Activated CD8-positive, alpha-beta T cell treated with anti-CD3 and anti-CD28 coated beads, Interleukin-2, amount 10 ng/mL, durations not matched to agents 7 days and 5 days (primary cell): ENCODE results near the gene CAV2. TPM values are rescaled to one million over a fixed set of nuclear protein-coding genes. Genes with fewer than 3 reads are reported as not detected.

ENCODE experiments used
- ATAC-seq: fragments of 150-1000 bp; cut with Tn5 transposase; one replicate; pipeline ENCODE4 v1.10.0; 2021; ENCODE audit warnings: moderate library complexity
- CTCF ChIA-PET: fragments of 350-600 bp; sonication (Branson Sonifier 250); formaldehyde crosslinking; loops from one replicate; lab custom pipeline; 2021; ENCODE audit warnings: antibody characterized with exemption; lab: Charles Lee
- POLR2A ChIA-PET: fragments of 350-600 bp; sonication (Branson Sonifier 250); formaldehyde crosslinking; loops from one replicate; lab custom pipeline; 2021; ENCODE audit warnings: antibody characterized with exemption; lab: Charles Lee
- DNase-seq: peaks from one replicate; pipeline ENCODE4 v3.0.0-alpha.2; 2020
- H3K27ac Mint-ChIP-seq: one replicate; pipeline ENCODE4 v1.8.0; 2021; ENCODE audit warnings: mild to moderate bottlenecking, mixed read lengths
- H3K27me3 Mint-ChIP-seq: one replicate; pipeline ENCODE4 v1.8.0; 2021; ENCODE audit warnings: low read depth, mixed read lengths
- H3K36me3 Mint-ChIP-seq: one replicate; pipeline ENCODE4 v1.8.0; 2021; ENCODE audit warnings: low read depth, mixed read lengths
- H3K4me1 Mint-ChIP-seq: one replicate; pipeline ENCODE4 v1.8.0; 2021; ENCODE audit warnings: low read depth, mixed read lengths
- H3K4me3 Mint-ChIP-seq: one replicate; pipeline ENCODE4 v1.8.0; 2021; ENCODE audit warnings: mild to moderate bottlenecking, mixed read lengths
- H3K9me3 Mint-ChIP-seq: one replicate; pipeline ENCODE4 v1.8.0; 2022; ENCODE audit warnings: mixed read lengths; ENCODE audit not compliant: insufficient read depth
- total RNA-seq, 2 experiments: library from RNA; stranded (reverse); gene quantifications; one replicate each; pipeline ENCODE4 v1.2.3, GENCODE V29; 2021

CAV2 gene
- total RNA-seq, 2 experiments from 2014 or later, result not detected

GRCh38 chr7:116500078-116500853, 728 bp downstream of the CAV2 start:
- CTCF ChIA-PET, result no interaction called here
- H3K4me1 Mint-ChIP-seq, result peaks cover 10% of the 10 kb centered on the region
- peak; percentile 52 for DNase-seq
- peaks cover 57% of the 10 kb centered on the region for H3K27me3 Mint-ChIP-seq
- H3K36me3 Mint-ChIP-seq, result no peaks in the 10 kb centered on the region
- no peaks in the 10 kb centered on the region for H3K9me3 Mint-ChIP-seq
- POLR2A ChIA-PET, result no interaction called here
- H3K4me3 Mint-ChIP-seq, result peak overlapping the region; percentile 47
- ATAC-seq, result peak; percentile 77
- no peak overlapping the region for H3K27ac Mint-ChIP-seq

DNA sequence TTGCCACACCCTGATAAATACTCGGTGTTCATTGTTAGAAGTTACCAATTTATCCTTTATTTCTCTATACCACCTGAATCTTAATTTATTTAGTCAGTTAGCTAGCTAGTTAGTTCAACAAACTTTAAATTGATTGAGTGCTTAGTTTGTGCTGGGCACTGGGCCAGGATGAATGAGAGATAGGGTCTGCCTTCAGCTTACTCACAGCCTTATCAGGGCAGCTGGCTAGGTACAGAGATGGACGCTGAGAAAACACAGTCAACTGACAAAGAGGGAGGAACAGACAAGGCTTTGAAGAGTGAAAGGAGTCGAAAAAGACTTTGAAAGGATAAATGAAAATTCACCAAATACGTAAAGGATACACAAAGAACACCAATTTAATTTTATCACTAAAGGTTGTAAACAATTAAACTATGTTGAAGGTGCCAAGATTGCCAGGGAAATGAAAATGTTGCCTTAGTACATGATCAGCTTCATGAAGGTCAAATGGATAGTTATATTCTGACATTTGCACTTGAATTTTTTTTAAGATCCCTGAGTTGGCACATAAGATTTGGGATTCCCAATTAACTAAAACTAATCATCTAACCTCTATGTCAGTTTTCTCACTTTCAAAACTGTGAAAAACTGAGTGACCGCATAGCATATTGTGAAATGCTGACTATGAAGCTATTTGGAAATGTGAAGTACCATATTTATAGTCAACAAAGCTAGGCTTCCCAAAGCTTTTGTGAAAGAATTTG, 2.1 kb downstream of the CAV2 start:
- no peak overlapping the region for H3K4me3 Mint-ChIP-seq
- H3K27ac Mint-ChIP-seq, result no peak overlapping the region
- DNase-seq, result no peak
- no peaks in the 10 kb centered on the region for H3K9me3 Mint-ChIP-seq
- H3K4me1 Mint-ChIP-seq, result peaks cover 10% of the 10 kb centered on the region
- POLR2A ChIA-PET, result no interaction called here
- no peaks in the 10 kb centered on the region for H3K36me3 Mint-ChIP-seq
- H3K27me3 Mint-ChIP-seq, result peaks cover 58% of the 10 kb centered on the region
- ATAC-seq, result no peak
- CTCF ChIA-PET, result interaction anchor here (1.5 kb wide), 1 partner anchor 24 kb away, joined by 10 read pairs; no protein-coding TSS in a partner anchor

DNA sequence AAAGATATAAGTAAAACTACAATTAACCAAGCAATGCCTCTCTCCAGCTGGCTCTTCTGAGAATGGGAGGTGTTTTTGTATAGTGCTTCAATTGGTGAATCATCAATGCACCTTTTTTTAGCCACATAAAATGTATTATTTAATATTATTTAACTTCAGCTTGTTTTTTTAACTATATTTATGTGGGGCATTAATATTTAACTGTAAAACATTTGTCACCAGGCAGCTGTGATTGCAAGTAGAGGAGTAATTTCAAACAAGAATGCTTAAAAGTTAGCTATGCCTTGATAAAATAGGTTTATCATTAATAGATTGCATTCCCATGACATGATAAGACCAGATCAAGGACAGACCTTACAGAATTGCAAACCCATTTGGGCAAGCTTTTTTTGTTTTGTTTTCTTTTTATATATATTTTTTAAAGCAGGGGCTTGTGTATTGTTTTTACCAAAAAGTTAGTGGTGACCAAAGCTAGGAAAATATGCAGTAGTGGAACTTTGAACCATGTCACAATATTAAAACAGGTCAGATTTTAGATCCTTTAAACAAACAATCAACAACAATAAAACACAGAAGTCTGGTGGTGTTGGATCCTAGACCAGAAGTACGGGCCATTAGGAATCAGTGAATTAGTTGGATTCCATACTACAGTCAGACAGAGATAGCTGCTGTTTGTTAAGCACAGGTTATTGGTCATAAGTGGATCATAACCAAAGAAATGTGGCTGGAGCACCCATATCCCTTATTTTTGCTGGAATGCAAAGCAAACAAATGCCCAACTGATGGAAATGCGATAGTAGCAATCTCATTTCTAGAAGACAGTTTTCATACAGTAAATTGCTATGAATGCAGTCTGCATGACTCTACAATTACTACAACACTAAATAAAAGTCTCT, 2.9 kb downstream of the CAV2 start:
- Mint-ChIP-seq H3K27me3 (peaks cover 53% of the 10 kb centered on the region), H3K27ac (no peak overlapping the region), H3K36me3 (no peaks in the 10 kb centered on the region), H3K4me1 (peaks cover 10% of the 10 kb centered on the region), H3K4me3 (no peak overlapping the region), H3K9me3 (no peaks in the 10 kb centered on the region)
- DNase-seq, result no peak
- no peak for ATAC-seq
- POLR2A ChIA-PET, result no interaction called here
- CTCF ChIA-PET, result interaction anchor here (1.5 kb wide), 1 partner anchor 23 kb away, joined by 10 read pairs; no protein-coding TSS in a partner anchor

DNA sequence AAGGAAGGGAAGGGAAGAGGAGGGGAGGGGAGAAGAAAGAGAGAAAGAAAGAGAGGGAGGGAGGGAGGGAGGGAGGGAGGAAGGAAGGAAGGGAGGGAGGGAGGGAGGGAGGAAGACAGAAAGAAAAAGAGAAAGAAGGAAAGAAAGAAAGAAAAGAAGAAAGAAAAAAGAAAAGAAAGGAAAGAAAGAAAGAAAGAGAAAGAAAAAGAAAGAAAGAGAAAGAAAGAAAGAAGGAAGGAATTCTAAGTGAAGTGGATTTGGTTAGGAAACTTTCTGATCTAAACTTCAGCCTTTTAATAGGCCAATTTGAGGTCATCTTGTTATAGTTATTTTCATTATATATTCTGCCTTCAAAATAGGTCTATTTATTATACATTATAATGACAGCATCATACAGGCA, 4.3 kb downstream of the CAV2 start:
- Mint-ChIP-seq H3K36me3 (no peaks in the 10 kb centered on the region), H3K4me3 (no peak overlapping the region), H3K9me3 (no peaks in the 10 kb centered on the region), H3K4me1 (peaks cover 10% of the 10 kb centered on the region), H3K27ac (no peak overlapping the region), H3K27me3 (peaks cover 41% of the 10 kb centered on the region)
- ATAC-seq, result no peak
- DNase-seq, result no peak
- ChIA-PET POLR2A (no interaction called here), CTCF (interaction anchor here (1.1 kb wide), 1 partner anchor 337 kb away, joined by 3 read pairs; no protein-coding TSS in a partner anchor)

- Mint-ChIP-seq H3K36me3 (no peaks in the 10 kb centered on the region), H3K9me3 (no peaks in the 10 kb centered on the region), H3K4me1 (peaks cover 7% of the 10 kb centered on the region), H3K27ac (no peak overlapping the region), H3K27me3 (peaks cover 40% of the 10 kb centered on the region), H3K4me3 (no peak overlapping the region)
- ATAC-seq (no peak), DNase-seq (no peak)
- ChIA-PET POLR2A (no interaction called here), CTCF (no interaction called here)
Observed at GRCh38 chr7:116505278-116505677, 5.7 kb downstream of the CAV2 start.

GRCh38 chr7:116505823-116506222, 6.3 kb downstream of the CAV2 start:
- Mint-ChIP-seq H3K27ac (no peak overlapping the region), H3K27me3 (peaks cover 35% of the 10 kb centered on the region), H3K9me3 (no peaks in the 10 kb centered on the region), H3K4me3 (no peak overlapping the region), H3K36me3 (no peaks in the 10 kb centered on the region), H3K4me1 (peaks cover 1% of the 10 kb centered on the region)
- ChIA-PET POLR2A (no interaction called here), CTCF (no interaction called here)
- ATAC-seq (no peak), DNase-seq (no peak)

DNA sequence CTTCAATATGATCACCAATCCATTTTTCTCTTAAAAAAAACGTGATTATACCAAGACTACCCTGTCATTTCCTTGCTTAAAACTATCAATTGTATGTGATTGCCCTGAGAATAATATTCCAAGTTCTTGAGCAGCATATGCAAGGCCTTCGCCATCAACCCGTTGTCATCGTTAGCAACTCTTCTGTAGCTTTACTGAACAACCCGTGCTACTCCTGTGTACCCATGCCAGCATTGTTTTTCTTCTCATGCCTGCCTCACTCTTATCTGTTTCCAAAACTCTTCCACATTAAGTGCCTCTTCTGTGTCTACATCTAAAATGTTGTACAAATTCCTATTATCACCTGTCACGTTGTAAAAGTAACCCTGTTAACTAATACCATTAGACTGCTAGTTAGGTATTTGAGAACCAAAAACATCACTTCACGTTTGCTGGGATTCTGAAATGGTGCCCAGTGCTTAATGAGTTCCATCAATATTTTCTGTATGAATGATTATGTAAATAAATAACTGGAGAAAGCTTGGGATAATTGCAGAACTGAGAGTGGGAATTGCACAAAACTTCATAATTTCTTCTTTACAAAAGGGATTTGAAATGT, 10.5 kb downstream of the CAV2 start:
- Mint-ChIP-seq H3K36me3 (no peaks in the 10 kb centered on the region), H3K27me3 (peaks cover 27% of the 10 kb centered on the region), H3K4me3 (no peak overlapping the region), H3K9me3 (no peaks in the 10 kb centered on the region), H3K4me1 (peaks cover 11% of the 10 kb centered on the region), H3K27ac (no peak overlapping the region)
- POLR2A ChIA-PET, result no interaction called here
- DNase-seq (no peak), ATAC-seq (no peak)
- CTCF ChIA-PET, result interaction anchor here (2.0 kb wide), 1 partner anchor 17 kb away, joined by 6 read pairs; no protein-coding TSS in a partner anchor

DNA sequence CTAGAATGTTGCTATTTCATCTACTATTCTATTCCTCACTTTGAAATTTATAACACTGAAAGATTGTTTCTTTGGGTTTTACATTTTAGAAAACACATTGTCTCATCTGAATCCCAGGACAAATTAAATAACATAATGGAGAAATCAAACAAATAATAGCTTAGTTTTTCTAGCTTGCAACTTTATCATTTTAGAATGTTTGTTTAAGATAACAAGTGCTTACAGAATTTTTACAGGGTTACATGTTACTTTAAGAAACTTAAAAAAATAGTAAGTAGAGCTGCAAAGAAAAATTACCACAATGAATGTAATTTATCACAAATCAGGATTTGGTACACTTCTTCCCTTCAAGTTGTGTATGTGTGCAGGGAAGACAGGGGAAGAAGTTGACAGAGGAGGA, 11.3 kb downstream of the CAV2 start:
- H3K4me3 Mint-ChIP-seq, result no peak overlapping the region
- H3K9me3 Mint-ChIP-seq, result no peaks in the 10 kb centered on the region
- CTCF ChIA-PET, result interaction anchor here (2.0 kb wide), 1 partner anchor 16 kb away, joined by 6 read pairs; no protein-coding TSS in a partner anchor
- ATAC-seq (no peak), DNase-seq (no peak)
- no peak overlapping the region for H3K27ac Mint-ChIP-seq
- H3K4me1 Mint-ChIP-seq, result peaks cover 11% of the 10 kb centered on the region
- H3K36me3 Mint-ChIP-seq, result no peaks in the 10 kb centered on the region
- POLR2A ChIA-PET, result no interaction called here
- peaks cover 28% of the 10 kb centered on the region for H3K27me3 Mint-ChIP-seq

GRCh38 chr7:116511552-116512519, 12.3 kb downstream of the CAV2 start:
- H3K9me3 Mint-ChIP-seq, result no peaks in the 10 kb centered on the region
- H3K4me3 Mint-ChIP-seq, result peak overlapping the region; percentile 68
- H3K36me3 Mint-ChIP-seq, result no peaks in the 10 kb centered on the region
- ChIA-PET POLR2A (no interaction called here), CTCF (interaction anchor here (2.0 kb wide), 1 partner anchor 15 kb away, joined by 6 read pairs; no protein-coding TSS in a partner anchor)
- H3K27me3 Mint-ChIP-seq, result peaks cover 28% of the 10 kb centered on the region
- DNase-seq (peak; percentile 41), ATAC-seq (peak; percentile 82)
- H3K4me1 Mint-ChIP-seq, result peaks cover 11% of the 10 kb centered on the region
- H3K27ac Mint-ChIP-seq, result peak overlapping the region; percentile 43

DNA sequence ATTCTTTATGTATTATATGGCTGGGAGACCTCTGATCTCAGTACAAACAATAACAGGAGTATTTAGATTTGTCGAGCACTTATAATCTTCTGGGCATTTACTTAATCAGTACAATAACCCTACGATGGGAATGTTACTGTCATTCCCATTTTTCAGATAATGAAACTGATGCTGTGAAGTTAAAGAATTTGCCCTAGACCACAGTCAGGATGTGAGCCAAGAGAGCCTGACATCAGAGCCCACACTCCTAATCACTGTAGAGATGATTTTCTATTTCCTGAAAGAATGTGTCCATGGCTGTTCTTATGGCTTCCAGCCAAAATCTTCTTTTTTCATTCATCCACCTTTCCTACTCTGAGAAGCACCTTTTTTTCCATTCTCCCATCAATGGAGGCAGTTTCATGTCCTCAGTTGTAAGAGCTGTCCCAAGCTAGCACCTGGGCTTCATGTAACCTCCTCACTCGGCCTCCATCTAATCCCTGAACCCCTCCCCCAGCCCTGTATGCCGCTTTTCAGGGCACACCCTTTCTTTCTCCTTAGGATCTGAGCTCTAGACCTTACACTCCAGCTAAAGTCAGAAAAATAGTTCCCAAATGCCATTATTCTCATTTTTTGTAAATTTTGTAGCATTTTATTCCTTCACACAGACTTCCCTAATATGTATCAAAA, 13.1 kb downstream of the CAV2 start:
- H3K36me3 Mint-ChIP-seq, result no peaks in the 10 kb centered on the region
- H3K27ac Mint-ChIP-seq, result no peak overlapping the region
- no peaks in the 10 kb centered on the region for H3K9me3 Mint-ChIP-seq
- DNase-seq, result no peak
- no peak overlapping the region for H3K4me3 Mint-ChIP-seq
- H3K4me1 Mint-ChIP-seq, result peaks cover 11% of the 10 kb centered on the region
- peaks cover 28% of the 10 kb centered on the region for H3K27me3 Mint-ChIP-seq
- POLR2A ChIA-PET, result no interaction called here
- CTCF ChIA-PET, result interaction anchor here (0.7 kb wide), 1 partner anchor 52 kb away, joined by 3 read pairs; no protein-coding TSS in a partner anchor
- no peak for ATAC-seq
